ENCODE results near the gene MME.
A peak's percentile ranks its signal among the peaks of the same experiment; 100 is the strongest.

The MME gene

DNA sequence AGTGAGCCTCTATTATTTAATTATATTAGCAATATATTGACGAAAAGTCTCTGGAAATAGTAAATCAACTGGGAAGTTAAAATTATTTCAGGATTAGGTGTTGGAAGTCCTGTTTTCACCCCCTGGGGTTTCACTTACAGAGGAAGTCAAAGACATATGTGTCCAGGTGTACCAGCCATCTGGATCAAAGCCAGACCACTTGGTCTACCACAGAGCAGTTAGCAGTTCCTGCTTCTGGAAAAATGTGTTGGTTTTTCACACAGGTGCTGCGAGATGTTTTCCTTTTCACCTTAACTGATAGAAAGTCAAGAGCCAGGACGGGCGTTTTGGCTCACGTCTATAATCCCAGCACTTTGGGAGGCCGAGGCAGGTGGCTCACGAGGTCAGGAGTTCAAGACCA is 13.1 kb downstream of the MME start:
- TF ChIP-seq, protein P1, sequence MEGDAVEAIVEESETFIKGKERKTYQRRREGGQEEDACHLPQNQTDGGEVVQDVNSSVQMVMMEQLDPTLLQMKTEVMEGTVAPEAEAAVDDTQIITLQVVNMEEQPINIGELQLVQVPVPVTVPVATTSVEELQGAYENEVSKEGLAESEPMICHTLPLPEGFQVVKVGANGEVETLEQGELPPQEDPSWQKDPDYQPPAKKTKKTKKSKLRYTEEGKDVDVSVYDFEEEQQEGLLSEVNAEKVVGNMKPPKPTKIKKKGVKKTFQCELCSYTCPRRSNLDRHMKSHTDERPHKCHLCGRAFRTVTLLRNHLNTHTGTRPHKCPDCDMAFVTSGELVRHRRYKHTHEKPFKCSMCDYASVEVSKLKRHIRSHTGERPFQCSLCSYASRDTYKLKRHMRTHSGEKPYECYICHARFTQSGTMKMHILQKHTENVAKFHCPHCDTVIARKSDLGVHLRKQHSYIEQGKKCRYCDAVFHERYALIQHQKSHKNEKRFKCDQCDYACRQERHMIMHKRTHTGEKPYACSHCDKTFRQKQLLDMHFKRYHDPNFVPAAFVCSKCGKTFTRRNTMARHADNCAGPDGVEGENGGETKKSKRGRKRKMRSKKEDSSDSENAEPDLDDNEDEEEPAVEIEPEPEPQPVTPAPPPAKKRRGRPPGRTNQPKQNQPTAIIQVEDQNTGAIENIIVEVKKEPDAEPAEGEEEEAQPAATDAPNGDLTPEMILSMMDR (IDR thresholded peaks at IDR 0.05; ENCODE audit: insufficient read depth, low read depth, low read length, missing control alignments), result no peak
- no peak for DNase-seq (ENCODE audit: low read depth)

GRCh38 chr3:155096303-155097008 is 16.3 kb downstream of the MME start:
- no peak overlapping the region for H3K4me3 ChIP-seq (ENCODE audit: low read length)
- TF ChIP-seq, protein P1 (IDR thresholded peaks at IDR 0.05; ENCODE audit: insufficient read depth, low read depth, low read length, missing control alignments), result no peak
- DNase-seq (ENCODE audit: low read depth), result no peak

More for the DNA sequence above, 13.1 kb downstream of the MME start:
- no peak overlapping the region for H3K4me3 ChIP-seq (ENCODE audit: low read length)

DNA sequence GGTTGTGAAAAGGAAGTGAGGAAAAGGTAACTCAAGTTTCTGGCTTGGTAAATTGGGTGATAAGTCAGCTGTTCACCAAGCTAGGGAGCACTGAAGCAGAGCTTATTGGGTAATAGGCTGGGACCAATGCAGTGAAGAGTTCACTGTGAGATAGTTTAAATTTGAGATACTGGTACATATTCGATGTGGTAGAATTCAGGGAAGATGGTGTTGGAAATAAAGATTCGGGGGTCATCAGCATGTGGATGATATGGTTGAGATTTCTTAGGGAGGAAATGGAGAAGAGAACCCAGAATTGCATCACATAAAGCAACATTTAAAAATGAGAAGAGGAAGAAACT is 16.9 kb downstream of the MME start:
- TF ChIP-seq, protein P1 (IDR thresholded peaks at IDR 0.05; ENCODE audit: insufficient read depth, low read depth, low read length, missing control alignments), result no peak
- no peak for DNase-seq (ENCODE audit: low read depth)
- H3K4me3 ChIP-seq (ENCODE audit: low read length), result no peak overlapping the region

GRCh38 chr3:155101398-155101797 is 21.3 kb downstream of the MME start:
- no peak overlapping the region for H3K4me3 ChIP-seq (ENCODE audit: low read length)
- no peak for DNase-seq (ENCODE audit: low read depth)
- TF ChIP-seq, protein P1 (IDR thresholded peaks at IDR 0.05; ENCODE audit: insufficient read depth, low read depth, low read length, missing control alignments), result no peak

GRCh38 chr3:155102329-155102728 is 22.2 kb downstream of the MME start:
- peak; percentile 14 for DNase-seq (ENCODE audit: low read depth)
- H3K4me3 ChIP-seq (ENCODE audit: low read length), result no peak overlapping the region
- TF ChIP-seq, protein P1 (IDR thresholded peaks at IDR 0.05; ENCODE audit: insufficient read depth, low read depth, low read length, missing control alignments), result no peak

DNA sequence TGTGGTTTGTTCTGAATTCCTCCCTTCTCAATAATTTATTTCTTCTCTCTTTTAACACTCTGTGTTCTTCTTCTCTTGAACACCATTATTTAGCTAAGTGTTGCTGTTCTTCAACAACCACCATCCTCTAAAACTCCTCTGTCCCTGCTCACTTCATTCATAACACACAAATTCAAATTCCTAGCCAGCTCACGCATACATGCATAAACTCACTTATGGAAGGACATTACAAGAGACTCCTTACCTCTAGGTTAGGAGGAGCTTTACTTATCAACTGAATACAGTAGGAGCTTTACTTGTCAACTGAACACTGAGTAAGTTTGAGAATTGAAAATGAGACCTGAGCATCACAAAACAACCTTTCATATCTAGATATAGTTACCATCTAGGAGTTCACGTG is 23.6 kb downstream of the MME start:
- H3K4me3 ChIP-seq (ENCODE audit: low read length), result no peak overlapping the region
- DNase-seq (ENCODE audit: low read depth), result no peak
- TF ChIP-seq, protein P1 (IDR thresholded peaks at IDR 0.05; ENCODE audit: insufficient read depth, low read depth, low read length, missing control alignments), result no peak

DNA sequence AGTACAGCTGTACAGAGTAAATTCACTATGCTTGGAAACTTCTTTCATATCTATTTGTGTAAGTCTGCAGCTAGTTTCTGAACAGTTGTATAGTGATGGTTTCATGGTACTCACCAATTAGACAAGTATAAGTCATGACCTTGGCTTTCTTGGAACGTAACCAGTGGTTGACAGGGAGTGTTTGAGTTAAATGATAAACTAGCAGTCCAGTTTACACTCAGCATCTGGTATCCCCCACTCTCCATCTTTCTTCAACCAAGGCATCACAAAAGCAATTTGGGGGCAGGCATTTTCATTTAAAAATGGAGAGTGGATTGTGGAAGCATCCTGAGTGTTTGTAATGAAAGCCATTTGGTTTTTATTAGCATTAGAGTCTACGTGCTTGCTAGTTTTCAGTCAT is 26.0 kb downstream of the MME start:
- TF ChIP-seq, protein P1 (IDR thresholded peaks at IDR 0.05; ENCODE audit: insufficient read depth, low read depth, low read length, missing control alignments), result no peak
- no peak for DNase-seq (ENCODE audit: low read depth)
- no peak overlapping the region for H3K4me3 ChIP-seq (ENCODE audit: low read length)
